SU-DHL-6 (cell line): Measurements from ENCODE around the gene CCNI.

ENCODE experiments used
- EZH2phosphoT487 ChIP-seq: fragments of 200-600 bp; sonication (generic), shearing (Covaris generic); conservative IDR thresholded peaks from 2 replicates; pipeline ENCODE4 v1.6.1; 2018; ENCODE audit warnings: mild to moderate bottlenecking, antibody characterized with exemption, low read length, moderate library complexity, mixed read lengths
- TF ChIP-seq, protein P1 (sequence below): fragments of 200-600 bp; sonication (generic); IDR thresholded peaks from one replicate; pipeline ENCODE4 v1.5.1; 2017; ENCODE audit warnings: antibody characterized with exemption, mild to moderate bottlenecking, low read length, moderate library complexity; ENCODE audit not compliant: insufficient read depth, poor library complexity, severe bottlenecking

DNA sequence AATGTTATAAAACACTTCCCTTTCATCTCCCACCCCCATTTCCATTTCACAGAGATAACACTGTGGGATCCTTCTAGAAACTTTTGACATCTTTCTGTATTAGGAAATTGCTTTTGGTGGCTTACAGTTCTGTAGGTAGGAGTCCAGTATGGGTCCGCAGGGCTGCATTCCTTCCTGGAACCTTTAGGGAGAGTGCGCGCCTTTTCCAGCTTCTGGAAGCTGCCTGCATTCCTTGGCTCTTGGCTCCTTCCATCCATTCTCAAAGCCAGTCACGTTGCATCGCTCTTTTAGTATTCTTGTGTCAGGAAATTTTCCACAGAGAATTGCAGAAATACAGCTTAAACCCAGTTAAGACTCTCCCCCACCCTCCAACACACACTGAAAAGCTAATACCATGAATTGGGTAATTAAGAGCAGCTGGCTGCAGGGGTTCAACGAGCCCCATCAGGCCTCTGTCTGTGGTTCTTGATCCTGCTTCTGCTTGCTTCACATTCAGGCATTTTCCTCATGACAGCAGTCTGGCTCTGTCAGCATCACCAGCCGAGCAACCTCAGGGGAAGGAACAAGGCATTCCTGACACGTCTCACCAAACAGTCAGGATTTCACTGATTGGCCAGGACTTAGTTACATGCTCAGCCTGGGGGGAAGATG is 77.4 kb downstream of the CCNI start:
- TF ChIP-seq EZH2phosphoT487 = no peak
- TF ChIP-seq, protein P1, sequence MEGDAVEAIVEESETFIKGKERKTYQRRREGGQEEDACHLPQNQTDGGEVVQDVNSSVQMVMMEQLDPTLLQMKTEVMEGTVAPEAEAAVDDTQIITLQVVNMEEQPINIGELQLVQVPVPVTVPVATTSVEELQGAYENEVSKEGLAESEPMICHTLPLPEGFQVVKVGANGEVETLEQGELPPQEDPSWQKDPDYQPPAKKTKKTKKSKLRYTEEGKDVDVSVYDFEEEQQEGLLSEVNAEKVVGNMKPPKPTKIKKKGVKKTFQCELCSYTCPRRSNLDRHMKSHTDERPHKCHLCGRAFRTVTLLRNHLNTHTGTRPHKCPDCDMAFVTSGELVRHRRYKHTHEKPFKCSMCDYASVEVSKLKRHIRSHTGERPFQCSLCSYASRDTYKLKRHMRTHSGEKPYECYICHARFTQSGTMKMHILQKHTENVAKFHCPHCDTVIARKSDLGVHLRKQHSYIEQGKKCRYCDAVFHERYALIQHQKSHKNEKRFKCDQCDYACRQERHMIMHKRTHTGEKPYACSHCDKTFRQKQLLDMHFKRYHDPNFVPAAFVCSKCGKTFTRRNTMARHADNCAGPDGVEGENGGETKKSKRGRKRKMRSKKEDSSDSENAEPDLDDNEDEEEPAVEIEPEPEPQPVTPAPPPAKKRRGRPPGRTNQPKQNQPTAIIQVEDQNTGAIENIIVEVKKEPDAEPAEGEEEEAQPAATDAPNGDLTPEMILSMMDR = no peak
